ENCODE results near the gene ZNF646. TPM values are rescaled to one million over a fixed set of nuclear protein-coding genes. Genes with fewer than 3 reads are reported as not detected.

The ZNF646 gene
- total RNA-seq, 2 experiments from 2014 or later: 22.0 to 24.4 TPM

DNA sequence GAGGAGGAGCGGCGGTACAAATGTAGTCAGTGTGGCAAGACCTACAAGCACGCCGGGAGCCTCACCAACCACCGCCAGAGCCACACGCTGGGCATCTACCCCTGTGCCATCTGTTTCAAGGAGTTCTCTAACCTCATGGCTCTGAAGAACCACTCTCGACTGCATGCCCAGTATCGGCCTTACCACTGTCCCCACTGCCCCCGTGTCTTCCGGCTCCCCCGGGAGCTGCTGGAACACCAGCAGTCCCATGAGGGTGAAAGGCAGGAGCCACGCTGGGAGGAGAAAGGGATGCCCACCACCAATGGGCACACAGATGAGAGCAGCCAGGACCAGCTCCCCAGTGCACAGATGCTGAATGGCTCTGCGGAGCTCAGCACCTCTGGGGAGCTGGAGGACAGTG, 2.8 kb downstream of the ZNF646 start:
- no peaks in the 10 kb centered on the region for H3K27me3 Mint-ChIP-seq
- intact Hi-C loops (cut with micrococcal nuclease): no loop called here
- TF ChIP-seq, protein P1, sequence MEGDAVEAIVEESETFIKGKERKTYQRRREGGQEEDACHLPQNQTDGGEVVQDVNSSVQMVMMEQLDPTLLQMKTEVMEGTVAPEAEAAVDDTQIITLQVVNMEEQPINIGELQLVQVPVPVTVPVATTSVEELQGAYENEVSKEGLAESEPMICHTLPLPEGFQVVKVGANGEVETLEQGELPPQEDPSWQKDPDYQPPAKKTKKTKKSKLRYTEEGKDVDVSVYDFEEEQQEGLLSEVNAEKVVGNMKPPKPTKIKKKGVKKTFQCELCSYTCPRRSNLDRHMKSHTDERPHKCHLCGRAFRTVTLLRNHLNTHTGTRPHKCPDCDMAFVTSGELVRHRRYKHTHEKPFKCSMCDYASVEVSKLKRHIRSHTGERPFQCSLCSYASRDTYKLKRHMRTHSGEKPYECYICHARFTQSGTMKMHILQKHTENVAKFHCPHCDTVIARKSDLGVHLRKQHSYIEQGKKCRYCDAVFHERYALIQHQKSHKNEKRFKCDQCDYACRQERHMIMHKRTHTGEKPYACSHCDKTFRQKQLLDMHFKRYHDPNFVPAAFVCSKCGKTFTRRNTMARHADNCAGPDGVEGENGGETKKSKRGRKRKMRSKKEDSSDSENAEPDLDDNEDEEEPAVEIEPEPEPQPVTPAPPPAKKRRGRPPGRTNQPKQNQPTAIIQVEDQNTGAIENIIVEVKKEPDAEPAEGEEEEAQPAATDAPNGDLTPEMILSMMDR (IDR thresholded peaks at IDR 0.05): no peak
- H3K4me3 Mint-ChIP-seq: no peak overlapping the region
- DNase-seq (no peak), ATAC-seq (no peak)
- H3K4me1 Mint-ChIP-seq (ENCODE audit: low read depth): peaks cover 44% of the 10 kb centered on the region
- H3K9me3 Mint-ChIP-seq: no peaks in the 10 kb centered on the region
- ChIA-PET POLR2A (interaction anchor here (0.6 to 2.1 kb wide), 4 partner anchors 12 to 118 kb away, joined by 3 to 5 read pairs (median 4); partner anchors contain the start of genes FUS and PRSS53), CTCF (interaction anchor here (0.7 kb wide), 1 partner anchor 19 kb away, joined by 3 read pairs; no protein-coding TSS in a partner anchor)
- peaks cover 49% of the 10 kb centered on the region for H3K36me3 Mint-ChIP-seq (ENCODE audit: low read depth)
- H3K27ac Mint-ChIP-seq: no peak overlapping the region

DNA sequence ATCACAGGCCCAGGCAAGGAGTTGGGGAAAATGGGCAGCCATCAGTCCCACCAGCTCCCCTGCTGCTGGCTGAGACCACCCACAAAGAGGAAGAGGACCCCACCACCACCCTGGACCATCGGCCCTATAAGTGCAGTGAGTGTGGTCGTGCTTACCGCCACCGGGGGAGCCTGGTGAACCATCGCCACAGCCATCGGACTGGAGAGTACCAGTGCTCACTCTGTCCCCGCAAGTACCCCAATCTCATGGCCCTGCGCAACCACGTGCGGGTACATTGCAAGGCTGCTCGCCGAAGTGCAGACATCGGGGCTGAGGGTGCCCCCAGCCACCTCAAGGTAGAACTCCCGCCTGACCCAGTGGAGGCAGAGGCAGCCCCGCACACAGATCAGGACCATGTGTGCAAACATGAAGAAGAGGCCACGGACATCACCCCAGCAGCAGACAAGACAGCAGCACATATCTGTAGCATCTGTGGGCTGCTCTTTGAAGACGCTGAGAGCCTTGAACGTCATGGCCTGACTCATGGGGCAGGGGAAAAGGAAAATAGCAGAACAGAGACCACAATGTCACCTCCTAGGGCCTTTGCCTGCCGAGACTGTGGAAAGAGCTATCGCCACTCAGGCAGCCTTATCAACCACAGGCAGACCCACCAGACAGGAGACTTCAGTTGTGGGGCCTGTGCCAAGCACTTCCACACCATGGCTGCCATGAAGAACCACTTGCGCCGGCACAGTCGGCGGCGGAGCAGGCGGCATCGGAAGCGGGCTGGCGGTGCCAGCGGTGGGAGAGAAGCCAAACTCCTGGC, 3.6 kb downstream of the ZNF646 start:
- no peak for ATAC-seq
- no peaks in the 10 kb centered on the region for H3K9me3 Mint-ChIP-seq
- CTCF ChIA-PET: interaction anchor here (0.7 kb wide), 1 partner anchor 18 kb away, joined by 3 read pairs; no protein-coding TSS in a partner anchor

DNA sequence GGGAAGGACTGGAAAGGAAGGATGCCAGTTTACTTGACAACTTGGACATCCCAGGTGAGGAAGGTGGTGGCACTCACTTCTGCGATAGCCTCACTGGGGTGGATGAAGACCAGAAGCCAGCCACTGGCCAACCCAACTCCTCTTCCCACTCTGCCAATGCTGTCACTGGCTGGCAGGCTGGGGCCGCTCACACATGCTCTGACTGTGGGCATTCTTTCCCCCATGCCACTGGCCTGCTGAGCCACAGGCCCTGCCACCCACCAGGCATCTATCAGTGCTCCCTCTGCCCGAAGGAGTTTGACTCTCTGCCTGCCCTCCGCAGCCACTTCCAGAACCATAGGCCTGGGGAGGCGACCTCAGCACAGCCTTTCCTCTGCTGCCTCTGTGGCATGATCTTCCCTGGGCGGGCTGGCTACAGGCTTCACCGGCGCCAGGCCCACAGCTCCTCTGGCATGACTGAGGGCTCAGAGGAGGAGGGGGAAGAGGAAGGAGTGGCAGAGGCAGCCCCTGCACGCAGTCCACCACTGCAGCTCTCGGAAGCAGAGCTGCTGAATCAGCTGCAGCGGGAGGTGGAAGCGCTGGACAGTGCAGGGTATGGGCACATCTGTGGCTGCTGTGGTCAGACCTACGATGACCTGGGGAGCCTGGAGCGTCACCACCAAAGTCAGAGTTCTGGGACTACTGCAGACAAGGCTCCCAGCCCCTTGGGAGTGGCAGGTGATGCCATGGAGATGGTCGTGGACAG, 4.5 kb downstream of the ZNF646 start:
- H3K9me3 Mint-ChIP-seq: no peaks in the 10 kb centered on the region
- H3K4me3 Mint-ChIP-seq: no peak overlapping the region
- TF ChIP-seq, protein P1 (IDR thresholded peaks at IDR 0.05): no peak
- peaks cover 47% of the 10 kb centered on the region for H3K4me1 Mint-ChIP-seq (ENCODE audit: low read depth)
- intact Hi-C loops (cut with micrococcal nuclease): no loop called here
- no peak for DNase-seq
- ATAC-seq: no peak
- ChIA-PET POLR2A (interaction anchor here (0.7 to 2.1 kb wide), 2 partner anchors 10 to 21 kb away, joined by 3 to 5 read pairs; partner anchors contain the start of gene PRSS53), CTCF (no interaction called here)
- H3K36me3 Mint-ChIP-seq (ENCODE audit: low read depth): peaks cover 50% of the 10 kb centered on the region
- H3K27ac Mint-ChIP-seq: no peak overlapping the region
- no peaks in the 10 kb centered on the region for H3K27me3 Mint-ChIP-seq

More for the DNA sequence above, 3.6 kb downstream of the ZNF646 start:
- Mint-ChIP-seq H3K27me3 (no peaks in the 10 kb centered on the region), H3K4me1 (ENCODE audit: low read depth) (peaks cover 45% of the 10 kb centered on the region), H3K4me3 (no peak overlapping the region), H3K27ac (peak overlapping the region; percentile 55), H3K36me3 (ENCODE audit: low read depth) (peaks cover 48% of the 10 kb centered on the region)
- POLR2A ChIA-PET: interaction anchor here (0.6 to 2.1 kb wide), 4 partner anchors 11 to 119 kb away, joined by 3 to 5 read pairs (median 4); partner anchors contain the start of genes FUS and PRSS53
- no peak for DNase-seq
- intact Hi-C loops (cut with micrococcal nuclease): no loop called here
- TF ChIP-seq, protein P1 (IDR thresholded peaks at IDR 0.05): no peak

DNA sequence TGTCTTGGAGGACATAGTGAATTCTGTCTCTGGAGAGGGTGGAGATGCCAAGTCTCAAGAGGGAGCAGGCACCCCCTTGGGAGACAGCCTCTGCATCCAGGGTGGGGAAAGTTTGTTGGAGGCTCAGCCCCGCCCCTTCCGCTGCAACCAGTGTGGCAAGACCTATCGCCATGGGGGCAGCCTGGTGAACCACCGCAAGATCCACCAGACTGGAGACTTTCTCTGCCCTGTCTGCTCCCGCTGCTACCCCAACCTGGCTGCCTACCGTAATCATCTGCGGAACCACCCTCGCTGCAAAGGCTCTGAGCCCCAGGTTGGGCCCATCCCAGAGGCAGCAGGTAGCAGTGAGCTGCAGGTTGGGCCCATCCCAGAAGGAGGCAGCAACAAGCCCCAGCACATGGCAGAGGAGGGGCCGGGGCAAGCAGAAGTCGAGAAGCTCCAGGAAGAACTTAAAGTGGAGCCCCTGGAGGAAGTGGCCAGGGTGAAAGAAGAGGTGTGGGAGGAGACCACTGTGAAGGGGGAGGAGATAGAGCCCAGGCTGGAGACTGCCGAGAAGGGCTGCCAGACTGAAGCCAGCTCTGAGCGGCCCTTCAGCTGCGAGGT, 5.2 kb downstream of the ZNF646 start:
- no peaks in the 10 kb centered on the region for H3K9me3 Mint-ChIP-seq
- no peaks in the 10 kb centered on the region for H3K27me3 Mint-ChIP-seq
- TF ChIP-seq, protein P1 (IDR thresholded peaks at IDR 0.05): no peak
- ATAC-seq (peak; percentile 65), DNase-seq (peak; percentile 27)
- H3K4me1 Mint-ChIP-seq (ENCODE audit: low read depth): peaks cover 47% of the 10 kb centered on the region
- intact Hi-C loops (cut with micrococcal nuclease): no loop called here
- H3K4me3 Mint-ChIP-seq: no peak overlapping the region
- POLR2A ChIA-PET: interaction anchor here (0.9 to 1.5 kb wide), 3 partner anchors 15 to 29 kb away, joined by 3 to 6 read pairs (median 3); partner anchors contain the start of gene VKORC1
- peaks cover 50% of the 10 kb centered on the region for H3K36me3 Mint-ChIP-seq (ENCODE audit: low read depth)
- H3K27ac Mint-ChIP-seq: no peak overlapping the region
- CTCF ChIA-PET: no interaction called here

Data from activated CD8-positive, alpha-beta T cell treated with anti-CD3 and anti-CD28 coated beads for 36 hours (primary cell).